NCI-H1092 (cell line): ENCODE data around the gene PIERCE2.
A peak's percentile ranks its signal among the peaks of the same experiment; 100 is the strongest.
"Not testable (repeated sequence)": the region's sequence is repeated elsewhere in the genome, so short reads cannot be mapped to it uniquely, and the experiment has no call there.

Experiments
- DNase-seq: peaks from one replicate; lab custom pipeline; 2025; lab: John Stamatoyannopoulos, UW

PIERCE2 gene

GRCh38 chr15:55408012-55408928 is at the start of gene PIERCE2, which contains the start of gene CCPG1:
Gene PIERCE2, plus strand, starts transcription at chr15:55408495. Its CDS starts 274 bp downstream, at chr15:55408769.
Gene CCPG1, minus strand, starts transcription at chr15:55408359. Its CDS starts 18,935 bp downstream, at chr15:55389424.
- peak; percentile 82 for DNase-seq

- DNase-seq = no peak
Observed at GRCh38 chr15:55360256-55360655, 48.0 kb upstream of the PIERCE2 start.

- DNase-seq = no peak
Observed at GRCh38 chr15:55361048-55361447, 47.2 kb upstream of the PIERCE2 start.

GRCh38 chr15:55362641-55363040 is 45.7 kb upstream of the PIERCE2 start:
- DNase-seq = no peak

GRCh38 chr15:55366981-55367380 is 41.3 kb upstream of the PIERCE2 start:
- no peak for DNase-seq

- DNase-seq = no peak
Observed at GRCh38 chr15:55372701-55373440, 35.4 kb upstream of the PIERCE2 start.

GRCh38 chr15:55379095-55379494 is 29.2 kb upstream of the PIERCE2 start:
- DNase-seq = no peak

- no peak for DNase-seq
Observed at GRCh38 chr15:55381595-55381994, 26.7 kb upstream of the PIERCE2 start.

GRCh38 chr15:55383687-55384086 is 24.6 kb upstream of the PIERCE2 start:
- DNase-seq = no peak

GRCh38 chr15:55387027-55387426 is 21.3 kb upstream of the PIERCE2 start:
- no peak for DNase-seq

GRCh38 chr15:55389264-55389607 is 19.1 kb upstream of the PIERCE2 start:
- no peak for DNase-seq

- DNase-seq = no peak
Observed at GRCh38 chr15:55394694-55395093, 13.6 kb upstream of the PIERCE2 start.

- DNase-seq = no peak
Observed at GRCh38 chr15:55398243-55398642, 10.1 kb upstream of the PIERCE2 start.

- not testable (repeated sequence) for DNase-seq
Observed at GRCh38 chr15:55400050-55400449, 8.2 kb upstream of the PIERCE2 start.

- no peak for DNase-seq
Observed at GRCh38 chr15:55401786-55402246, 6.5 kb upstream of the PIERCE2 start.

GRCh38 chr15:55402707-55403106 is 5.6 kb upstream of the PIERCE2 start:
- no peak for DNase-seq

- DNase-seq = no peak
Observed at GRCh38 chr15:55403531-55403930, 4.8 kb upstream of the PIERCE2 start.

- DNase-seq = no peak
Observed at GRCh38 chr15:55407498-55408011, 740 bp upstream of the PIERCE2 start.

GRCh38 chr15:55408976-55409375 is 681 bp downstream of the PIERCE2 start:
- not testable (repeated sequence) for DNase-seq

GRCh38 chr15:55417678-55418077 is 9.4 kb downstream of the PIERCE2 start:
- not testable (repeated sequence) for DNase-seq

GRCh38 chr15:55420171-55420866 is 12.0 kb downstream of the PIERCE2 start:
- no peak for DNase-seq

GRCh38 chr15:55422089-55422488 is 13.8 kb downstream of the PIERCE2 start:
- DNase-seq = no peak
